HT1080 (cell line): ENCODE results near the gene TMEM18. TPM values are rescaled to one million over a fixed set of nuclear protein-coding genes. Genes with fewer than 3 reads are reported as not detected.
A peak's percentile ranks its signal among the peaks of the same experiment; 100 is the strongest.

Experiments
- DNase-seq: peaks from one replicate; pipeline ENCODE4 v3.0.0-alpha.2; 2015; ENCODE audit warnings: low read depth
- total RNA-seq: library from RNA; depleted of rRNA; stranded (reverse); fragments of >200 nt; shearing (Covaris generic); gene quantifications from 2 replicates; pipeline ENCODE4 v1.2.3, GENCODE V29; 2014

TMEM18 gene
- total RNA-seq, 1 experiment from 2014 or later, result 22.5 TPM

GRCh38 chr2:673615-674320, 3.4 kb downstream of the TMEM18 start:
- peak; percentile 83 for DNase-seq

- no peak for DNase-seq
Measured at GRCh38 chr2:673016-673415, 4.2 kb downstream of the TMEM18 start.

DNA sequence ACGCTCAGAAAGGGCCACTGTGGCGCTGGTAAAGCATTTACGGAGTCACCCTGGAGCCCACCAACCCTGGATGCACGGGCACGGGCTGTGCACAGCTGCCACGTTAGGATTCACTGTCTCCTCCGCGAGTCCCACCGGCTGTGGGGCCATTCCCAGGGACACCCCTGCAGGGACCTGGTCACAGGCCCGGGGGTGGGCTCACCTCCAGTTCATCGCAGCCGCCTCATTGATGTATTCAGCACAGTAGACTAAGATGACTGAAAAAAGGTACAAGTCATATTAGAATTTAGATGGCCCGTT, 4.7 kb downstream of the TMEM18 start:
- DNase-seq, result no peak

- no peak for DNase-seq
Measured at GRCh38 chr2:671787-672605, 5.2 kb downstream of the TMEM18 start.

GRCh38 chr2:671072-671471, 6.1 kb downstream of the TMEM18 start:
- DNase-seq, result no peak

DNA sequence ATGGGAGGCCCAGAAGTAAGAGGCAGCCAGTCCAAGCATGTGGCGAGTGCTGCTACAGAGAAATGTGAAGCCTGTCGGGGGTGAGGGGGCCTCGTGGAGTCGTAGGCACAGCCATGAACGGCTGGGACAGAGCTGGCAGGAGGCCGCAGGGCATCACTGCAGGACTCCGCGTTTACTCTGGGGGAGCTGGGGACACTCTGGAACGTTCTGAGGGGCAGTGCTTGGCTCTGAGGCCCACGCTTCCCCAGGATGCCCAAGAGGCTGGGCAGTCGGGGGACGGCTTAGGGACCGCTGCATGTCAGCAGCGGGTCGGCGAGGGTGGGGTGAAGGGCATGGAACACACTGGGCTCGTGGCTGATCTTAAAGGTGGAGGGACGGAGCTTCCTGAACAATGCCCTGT, 6.6 kb downstream of the TMEM18 start:
- no peak for DNase-seq

DNA sequence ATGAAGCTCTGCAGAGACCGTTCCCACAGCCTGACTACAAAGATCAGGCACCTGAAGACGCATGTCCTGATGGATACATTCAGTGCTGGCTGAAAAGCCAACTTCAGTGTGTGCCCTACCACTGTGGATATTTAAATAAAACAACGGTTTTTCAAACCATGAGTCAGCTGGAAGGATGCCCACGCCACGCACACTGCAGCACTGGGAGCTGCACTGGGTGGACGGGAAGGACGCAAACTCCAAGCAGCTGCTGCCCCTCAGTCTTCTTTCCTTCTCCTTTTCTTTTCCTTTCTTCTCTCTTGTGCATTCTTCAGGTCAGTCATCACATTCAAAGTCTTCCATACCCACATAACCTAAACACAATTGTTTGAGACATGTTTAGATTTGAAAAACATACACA, 7.9 kb downstream of the TMEM18 start:
- DNase-seq, result peak; percentile 52

DNA sequence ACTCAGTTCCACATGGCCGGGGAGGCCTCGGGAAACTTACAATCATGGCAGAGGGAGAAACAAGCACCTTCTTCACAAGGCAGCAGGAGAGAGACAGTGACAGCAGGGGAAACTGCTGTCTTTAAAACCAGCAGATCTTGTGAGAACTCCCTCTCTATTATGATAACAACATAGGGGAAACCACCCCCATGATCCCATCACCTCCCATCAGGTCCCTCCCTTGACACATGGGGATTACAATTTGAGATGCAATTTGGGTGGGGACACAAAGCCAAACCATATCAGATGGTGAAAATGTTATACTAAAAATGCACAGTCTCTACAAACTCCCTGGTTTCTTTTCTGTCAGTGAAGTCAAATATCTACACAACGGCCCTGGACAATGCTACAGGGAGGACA, 9.2 kb downstream of the TMEM18 start:
- DNase-seq, result no peak

GRCh38 chr2:667332-667999, 9.7 kb downstream of the TMEM18 start:
- peak; percentile 67 for DNase-seq

- no peak for DNase-seq
Measured at GRCh38 chr2:666441-666840, 10.8 kb downstream of the TMEM18 start.

DNA sequence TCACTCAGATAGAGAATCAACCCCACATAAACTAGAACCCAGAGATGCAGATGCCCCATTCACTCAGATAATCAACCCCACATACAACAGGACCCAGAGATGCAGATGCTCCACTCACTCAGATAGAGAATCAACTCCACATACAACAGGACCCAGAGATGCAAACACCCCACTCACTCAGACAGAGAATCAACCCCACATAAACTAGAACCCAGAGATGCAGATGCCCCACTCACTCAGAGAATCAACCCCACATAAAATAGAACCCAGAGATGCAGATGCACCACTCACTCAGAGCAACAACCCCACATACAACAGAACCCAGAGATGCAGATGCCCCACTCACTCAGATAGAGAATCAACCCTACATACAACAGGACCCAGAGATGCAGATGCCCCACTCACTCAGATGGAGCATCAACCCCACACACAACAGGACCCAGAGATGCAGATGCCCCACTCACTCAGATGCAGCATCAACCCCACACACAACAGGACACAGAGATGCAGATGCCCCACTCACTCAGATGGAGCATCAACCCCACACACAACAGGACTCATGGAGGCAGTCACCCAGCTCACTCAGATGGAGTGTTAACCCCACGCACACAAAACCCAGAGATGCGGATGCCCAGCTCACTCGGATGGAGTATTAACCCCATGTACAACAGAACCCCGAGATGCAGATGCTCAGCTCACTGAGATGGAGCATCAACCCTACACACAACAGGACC, 11.7 kb downstream of the TMEM18 start:
- DNase-seq, result no peak

GRCh38 chr2:664063-664462, 13.1 kb downstream of the TMEM18 start:
- no peak for DNase-seq

DNA sequence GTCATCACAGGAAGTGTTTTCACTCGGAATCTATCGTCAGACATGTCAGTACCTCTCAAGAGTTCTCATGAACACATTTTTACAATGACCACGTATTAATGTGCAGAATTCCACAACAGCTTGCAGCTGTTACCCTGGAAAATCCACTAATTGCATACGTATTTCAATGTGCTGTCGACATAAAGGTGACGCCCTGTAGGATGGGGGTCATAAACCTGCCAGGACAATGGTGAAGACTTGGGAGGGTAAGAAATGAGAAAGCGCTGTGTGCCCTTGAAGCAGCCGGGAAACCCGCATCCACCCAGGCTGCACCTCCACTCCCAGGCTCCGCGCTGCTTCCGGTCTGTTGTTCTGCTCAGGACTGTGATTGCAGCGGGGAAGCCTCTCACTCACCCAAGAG, 14.0 kb downstream of the TMEM18 start:
- DNase-seq, result no peak

- no peak for DNase-seq
Measured at GRCh38 chr2:661360-661635, 15.9 kb downstream of the TMEM18 start.

GRCh38 chr2:660586-661359, 16.4 kb downstream of the TMEM18 start:
- no peak for DNase-seq

- no peak for DNase-seq
Measured at GRCh38 chr2:660029-660428, 17.2 kb downstream of the TMEM18 start.

GRCh38 chr2:658426-658825, 18.8 kb downstream of the TMEM18 start:
- no peak for DNase-seq

DNA sequence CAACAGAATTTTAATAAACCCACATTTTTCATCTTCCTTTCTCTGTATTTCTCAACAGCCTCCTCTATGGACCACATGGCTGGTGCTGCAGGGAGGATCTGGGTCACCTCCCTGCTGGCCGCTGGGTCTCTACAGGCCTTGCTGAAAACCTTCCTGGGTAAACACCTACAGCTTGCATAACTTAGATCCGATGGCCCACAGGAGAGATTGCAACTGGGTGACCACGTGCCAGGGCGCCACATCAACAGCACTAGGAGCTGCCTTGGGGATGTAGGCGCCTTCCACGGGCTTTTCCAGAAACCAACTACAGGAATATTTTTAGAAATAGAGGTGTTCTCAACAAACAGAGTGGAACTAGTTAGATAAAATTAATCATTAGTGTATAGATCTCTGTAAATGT, 19.4 kb downstream of the TMEM18 start:
- DNase-seq, result no peak

DNA sequence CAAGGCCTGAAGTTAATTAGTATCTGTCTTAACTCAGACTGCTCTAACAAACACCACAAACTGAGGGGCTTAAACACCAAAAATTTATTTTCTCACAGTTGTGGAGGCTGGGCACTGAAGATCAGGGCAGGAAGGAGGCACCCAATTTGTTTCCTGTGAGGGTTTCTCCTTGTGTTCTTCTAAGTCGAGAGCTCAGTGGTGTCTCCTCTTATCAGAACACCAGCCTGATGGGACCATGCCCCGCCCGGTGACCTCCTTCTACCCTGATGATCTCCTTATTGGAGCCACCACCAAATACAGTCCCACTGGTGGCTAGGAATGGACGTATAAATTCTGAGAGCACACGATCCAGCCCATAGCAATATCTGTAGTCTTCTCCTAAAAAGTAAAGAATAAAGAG, 20.5 kb downstream of the TMEM18 start:
- DNase-seq, result no peak

DNA sequence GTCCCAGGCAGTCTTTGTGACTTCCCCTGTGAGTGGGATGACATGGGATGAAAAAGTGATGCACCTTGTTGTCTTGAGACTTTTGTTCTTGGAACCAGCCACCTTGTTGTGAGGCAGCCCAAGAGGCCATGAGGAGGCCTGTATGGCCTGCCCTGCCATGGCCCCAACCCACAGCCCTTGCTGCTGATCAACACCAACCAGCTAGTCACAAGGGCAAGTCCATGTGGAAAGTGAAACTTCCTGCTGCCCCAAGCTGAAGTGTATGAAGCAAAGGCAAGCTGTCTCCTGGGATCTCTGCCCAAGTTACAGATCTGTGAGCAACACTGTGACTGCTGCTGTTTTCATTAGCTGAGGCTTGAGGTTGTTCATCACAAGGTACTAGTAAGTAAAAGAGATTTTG, 21.6 kb downstream of the TMEM18 start:
- peak; percentile 26 for DNase-seq

- DNase-seq, result no peak
Measured at GRCh38 chr2:654896-655295, 22.3 kb downstream of the TMEM18 start.
